ENCODE measurements around the gene MAN2A1. TPM values are rescaled to one million over a fixed set of nuclear protein-coding genes. Genes with fewer than 3 reads are reported as not detected.

The MAN2A1 gene
- total and polyA plus RNA-seq, 12 donors: 11.7 to 123 (median 83.2) TPM

- DNase-seq: no peak
- 76 to 84% (median 82%) methylated on average over 6 of the region's 6 CpGs for WGBS, 4 donors
- H3K9me3 ChIP-seq (replicated peaks in 1 of 3): no peaks in the 10 kb centered on the region
- intact Hi-C loops (cut with DNase I): loop anchor here in 1 of 2 donors (10.0 kb wide), 1 partner anchor 171 kb away; no protein-coding TSS in a partner anchor
- H3K4me3 ChIP-seq: peak overlapping the region in 1 of 4 donors; percentile 31
- no peaks in the 10 kb centered on the region for H3K27me3 ChIP-seq
- H3K4me1 ChIP-seq (replicated peaks in 1 of 2): peaks cover 59 to 68% of the 10 kb centered on the region in 2 donors
- H3K27ac ChIP-seq: peak overlapping the region in 3 of 5 donors; percentile 3 to 94 (median 63)
- H3K36me3 ChIP-seq (replicated peaks in 1 of 2): no peaks in the 10 kb centered on the region
- no peak for TF ChIP-seq POLR2A (IDR thresholded peaks at IDR 0.05)
- TF ChIP-seq, protein P1, sequence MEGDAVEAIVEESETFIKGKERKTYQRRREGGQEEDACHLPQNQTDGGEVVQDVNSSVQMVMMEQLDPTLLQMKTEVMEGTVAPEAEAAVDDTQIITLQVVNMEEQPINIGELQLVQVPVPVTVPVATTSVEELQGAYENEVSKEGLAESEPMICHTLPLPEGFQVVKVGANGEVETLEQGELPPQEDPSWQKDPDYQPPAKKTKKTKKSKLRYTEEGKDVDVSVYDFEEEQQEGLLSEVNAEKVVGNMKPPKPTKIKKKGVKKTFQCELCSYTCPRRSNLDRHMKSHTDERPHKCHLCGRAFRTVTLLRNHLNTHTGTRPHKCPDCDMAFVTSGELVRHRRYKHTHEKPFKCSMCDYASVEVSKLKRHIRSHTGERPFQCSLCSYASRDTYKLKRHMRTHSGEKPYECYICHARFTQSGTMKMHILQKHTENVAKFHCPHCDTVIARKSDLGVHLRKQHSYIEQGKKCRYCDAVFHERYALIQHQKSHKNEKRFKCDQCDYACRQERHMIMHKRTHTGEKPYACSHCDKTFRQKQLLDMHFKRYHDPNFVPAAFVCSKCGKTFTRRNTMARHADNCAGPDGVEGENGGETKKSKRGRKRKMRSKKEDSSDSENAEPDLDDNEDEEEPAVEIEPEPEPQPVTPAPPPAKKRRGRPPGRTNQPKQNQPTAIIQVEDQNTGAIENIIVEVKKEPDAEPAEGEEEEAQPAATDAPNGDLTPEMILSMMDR (IDR thresholded peaks at IDR 0.05): no peak
Measured at GRCh38 chr5:109693535-109694400, 4.0 kb downstream of the MAN2A1 start.

DNA sequence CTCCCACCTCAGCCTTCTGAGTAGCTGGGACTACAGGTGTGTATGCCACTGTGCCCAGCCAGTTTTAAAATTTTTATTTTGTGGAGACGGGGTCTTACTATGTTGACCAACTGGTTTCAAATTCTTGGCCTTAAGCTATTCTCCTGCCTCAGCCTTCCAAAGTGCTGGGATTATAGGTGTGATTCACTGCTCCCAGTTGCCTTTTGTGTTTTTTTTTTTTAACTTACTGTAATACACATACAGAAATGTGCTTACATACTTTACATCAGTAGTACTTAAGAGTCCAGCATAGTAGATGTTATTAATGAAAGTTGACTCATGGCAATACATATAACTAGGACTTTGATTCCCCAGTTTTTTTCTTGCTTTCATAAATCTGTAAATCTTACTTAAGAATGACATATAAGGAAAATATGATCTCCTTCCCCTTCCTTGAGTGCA is 4.7 kb downstream of the MAN2A1 start:
- Histone ChIP-seq H3K4me3 (no peak overlapping the region), H3K4me1 (replicated peaks in 1 of 2) (peaks cover 59 to 68% of the 10 kb centered on the region in 2 donors)
- no peak for DNase-seq

GRCh38 chr5:109695005-109695926 is 5.5 kb downstream of the MAN2A1 start:
- Histone ChIP-seq H3K27ac (peak overlapping the region; percentile 11 to 63 (median 36)), H3K27me3 (no peaks in the 10 kb centered on the region), H3K4me3 (peak overlapping the region in 1 of 4 donors; percentile 13), H3K4me1 (replicated peaks in 1 of 2) (peaks cover 59 to 75% of the 10 kb centered on the region in 2 donors), H3K36me3 (replicated peaks in 1 of 2) (no peaks in the 10 kb centered on the region), H3K9me3 (replicated peaks in 1 of 3) (no peaks in the 10 kb centered on the region)
- DNase-seq: no peak
- intact Hi-C loops (cut with DNase I): loop anchor here in 1 of 2 donors (10.0 kb wide), 1 partner anchor 170 kb away; no protein-coding TSS in a partner anchor
- TF ChIP-seq POLR2A (IDR thresholded peaks at IDR 0.05): no peak
- TF ChIP-seq, protein P1 (IDR thresholded peaks at IDR 0.05): no peak
- 42 to 68% (median 52%) methylated on average over 1 of the region's 1 CpG for WGBS, 4 donors

More for the DNA sequence above, 4.7 kb downstream of the MAN2A1 start:
- no peak for TF ChIP-seq POLR2A (IDR thresholded peaks at IDR 0.05)
- TF ChIP-seq, protein P1 (IDR thresholded peaks at IDR 0.05): no peak
- no peaks in the 10 kb centered on the region for H3K36me3 ChIP-seq (replicated peaks in 1 of 2)
- 89 to 95% (median 91%) methylated on average over 1 of the region's 1 CpG for WGBS, 4 donors
- H3K9me3 ChIP-seq (replicated peaks in 1 of 3): no peaks in the 10 kb centered on the region
- H3K27ac ChIP-seq: peak overlapping the region in 4 of 5 donors; percentile 11 to 63 (median 44)
- intact Hi-C loops (cut with DNase I): loop anchor here in 1 of 2 donors (10.0 kb wide), 1 partner anchor 170 kb away; no protein-coding TSS in a partner anchor
- H3K27me3 ChIP-seq: no peaks in the 10 kb centered on the region

All from adrenal gland (tissue), 12 donors.